Measurements from ENCODE around the gene RAET1G. TPM values are rescaled to one million over a fixed set of nuclear protein-coding genes. Genes with fewer than 3 reads are reported as not detected.

The RAET1G gene
- total and polyA plus RNA-seq, 9 of the 15 experiments (the other 6 are each of a cell fraction or from before 2014, with no cell fraction given): 0.11 TPM; not detected in 8

- no peak for TF ChIP-seq BCOR (IDR thresholded peaks at IDR 0.05)
- no peak for TF ChIP-seq POLR3A (IDR thresholded peaks at IDR 0.05; ENCODE audit: borderline replicate concordance, extremely low read depth, insufficient read depth, insufficient read length)
- no peak for TF ChIP-seq ZNF518B (CRISPR knock-in tag; IDR thresholded peaks at IDR 0.05)
- no peak for TF ChIP-seq U2AF2 (optimal IDR thresholded peaks at IDR 0.05; ENCODE audit: low read depth, low read length)
- no peak for TF ChIP-seq PKNOX1 (IDR thresholded peaks at IDR 0.05)
- TF ChIP-seq NCOA2 (IDR thresholded peaks at IDR 0.05; ENCODE audit: partially characterized antibody in 2 of 2): no peak
- no peak for TF ChIP-seq ZNF778 (CRISPR knock-in tag; IDR thresholded peaks at IDR 0.05)
- no peak for TF ChIP-seq DIDO1 (tag; IDR thresholded peaks at IDR 0.05; ENCODE audit: low read depth)
- TF ChIP-seq PTBP1 (IDR thresholded peaks at IDR 0.05; ENCODE audit: low read depth, low read length): no peak
- TF ChIP-seq HMG20B (CRISPR knock-in tag; IDR thresholded peaks at IDR 0.05): no peak
- no peak for TF ChIP-seq HNRNPLL (IDR thresholded peaks at IDR 0.05; ENCODE audit: low read depth, low read length, poor library complexity, severe bottlenecking)
- no peak for TF ChIP-seq ZNF224 (CRISPR knock-in tag; IDR thresholded peaks at IDR 0.05)
- TF ChIP-seq ZBTB33 (CRISPR knock-in tag; IDR thresholded peaks at IDR 0.05): no peak; the same call in 1 of the 2 replicates
- TF ChIP-seq KDM4B (IDR thresholded peaks at IDR 0.05; ENCODE audit: borderline replicate concordance in 2 of 2, low read depth in 1 of 2): 0 out of 4 replicates have a peak, but pooled peaks of 1 of the 2 experiments have one; percentile 52
- TF ChIP-seq CAMTA2 (CRISPR knock-in tag; conservative IDR thresholded peaks at IDR 0.05): no peak
- TF ChIP-seq KDM2B (CRISPR knock-in tag; IDR thresholded peaks at IDR 0.05): no peak
Observed at GRCh38 chr6:149925974-149926777, 3.3 kb upstream of the RAET1G start (continued).
